A549 (cell line): Measurements from ENCODE around the gene BRINP1.

Experiments
- CEBPB ChIP-seq, 2 experiments: fragments of >200 bp in 1 of 2; sonication (Bioruptor Twin) in 1 of 2; formaldehyde crosslinking in 1 of 2; IDR thresholded peaks; 2 replicates each; pipeline ENCODE4 v1.6.1; 2012 to 2016
- CTCF ChIP-seq: fragments of >200 bp; sonication (Bioruptor Twin); formaldehyde crosslinking; IDR thresholded peaks from 3 replicates; pipeline ENCODE4 v1.5.1; 2016
- ESRRA ChIP-seq: fragments of 150-350 bp; IDR thresholded peaks from 2 replicates; pipeline ENCODE4 v1.6.1; 2014; ENCODE audit warnings: mild to moderate bottlenecking, low read length, borderline replicate concordance
- MAX ChIP-seq: IDR thresholded peaks from 2 replicates; pipeline ENCODE4 v1.6.1; 2012
- REST ChIP-seq: fragments of 200-600 bp; sonication (generic); IDR thresholded peaks from 2 replicates; pipeline ENCODE4 v1.6.1; 2016; ENCODE audit warnings: antibody characterized with exemption, mild to moderate bottlenecking, moderate library complexity
- ZFP36 ChIP-seq: fragments of 450-650 bp; IDR thresholded peaks from 2 replicates; pipeline ENCODE4 v1.6.1; 2014; ENCODE audit warnings: borderline replicate concordance; ENCODE audit not compliant: partially characterized antibody
- ZNF302 ChIP-seq: fragments of 250-450 bp; sonication (Bioruptor Pico); IDR thresholded peaks from 2 replicates; pipeline ENCODE4 v1.9.0; 2021; ENCODE audit warnings: inconsistent platforms, mild to moderate bottlenecking, moderate library complexity

- no peak for TF ChIP-seq CTCF
- TF ChIP-seq MAX = no peak
- no peak for TF ChIP-seq ESRRA
- TF ChIP-seq REST = no peak
- no peak for TF ChIP-seq CEBPB (IDR thresholded peaks at IDR 0.05)
- no peak for TF ChIP-seq ZFP36
- no peak for TF ChIP-seq ZNF302 (CRISPR knock-in tag)
Observed at GRCh38 chr9:119284118-119284517, 85.1 kb downstream of the BRINP1 start.
